ENCODE data around the gene ZNF638. TPM values are rescaled to one million over a fixed set of nuclear protein-coding genes. Genes with fewer than 3 reads are reported as not detected.
"Not testable (repeated sequence)": the region's sequence is repeated elsewhere in the genome, so short reads cannot be mapped to it uniquely, and the experiment has no call there.

ZNF638 gene
- polyA plus RNA-seq, 4 donors, result 51.1 to 130 (median 80.4) TPM

DNA sequence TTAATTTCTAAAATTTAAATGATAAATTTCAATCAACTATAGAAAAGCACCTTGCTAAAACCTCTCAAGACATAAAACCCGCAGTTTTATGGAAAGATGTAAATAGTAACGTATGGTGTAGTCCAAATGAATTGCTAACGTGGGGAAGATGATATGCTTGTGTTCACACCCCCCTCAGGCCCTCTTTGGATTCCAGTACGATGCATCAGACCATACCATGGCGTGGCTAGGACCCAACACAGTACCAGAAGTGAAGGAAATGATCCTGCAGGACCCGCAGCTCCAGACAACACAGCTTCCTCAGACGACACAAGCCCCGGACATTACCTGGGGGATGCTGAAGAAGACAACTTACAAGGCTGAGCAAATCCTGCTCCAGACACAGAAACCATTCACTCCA lies 61.6 kb downstream of the ZNF638 start:
- WGBS, 3 donors, result 95 to 97% (median 95%) methylated on average over 8 of the region's 8 CpGs
- FAIRE-seq (no peak), DNase-seq (no peak)
- H3K9me3 ChIP-seq (ENCODE audit: control insufficient read depth in 2 of 2, insufficient read depth in 1 of 2, low read depth in 1 of 2, low read length in 1 of 2), result peaks cover 0 to 13% of the 10 kb centered on the region in 2 donors
- H3K27me3 ChIP-seq (ENCODE audit: control insufficient read depth in 3 of 3, insufficient read depth in 3 of 3, low read length in 3 of 3), result no peaks in the 10 kb centered on the region
- H3K4me3 ChIP-seq (ENCODE audit: low read depth in 1 of 3, low read length in 3 of 3), result no peak overlapping the region
- H3K4me1 ChIP-seq (ENCODE audit: control insufficient read depth in 3 of 3, insufficient read depth in 2 of 3, low read depth in 1 of 3, low read length in 2 of 3), result no peaks in the 10 kb centered on the region
- peaks cover 21 to 52% (median 32%) of the 10 kb centered on the region in 3 donors for H3K36me3 ChIP-seq (ENCODE audit: control insufficient read depth in 3 of 3, insufficient read depth in 2 of 3, low read depth in 1 of 3, low read length in 3 of 3)
- no peak overlapping the region for H3K27ac ChIP-seq (ENCODE audit: low read depth in 1 of 3, low read length in 2 of 3)

DNA sequence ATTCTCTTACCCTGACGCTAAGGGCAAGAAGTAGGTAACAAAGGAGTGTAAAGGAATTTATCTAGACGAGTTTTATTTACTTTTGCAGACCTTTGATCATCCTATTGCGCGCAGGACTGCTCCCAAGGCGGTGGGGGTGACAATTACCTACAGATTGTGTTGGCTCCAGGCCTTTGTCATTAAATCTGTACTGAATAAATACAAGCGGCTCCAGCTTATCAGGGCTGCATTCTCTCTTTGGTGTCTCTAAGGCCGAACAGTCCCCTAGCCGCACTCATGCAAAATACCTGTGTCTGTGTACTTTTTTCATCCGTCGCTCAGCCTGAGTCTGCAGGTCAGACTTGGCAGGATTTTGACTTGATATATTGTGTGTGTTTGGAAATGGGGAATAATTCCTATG lies 63.9 kb downstream of the ZNF638 start:
- Histone ChIP-seq H3K36me3 (ENCODE audit: control insufficient read depth in 3 of 3, insufficient read depth in 2 of 3, low read depth in 1 of 3, low read length in 3 of 3) (peaks cover 13 to 31% (median 20%) of the 10 kb centered on the region in 3 donors), H3K27ac (ENCODE audit: low read depth in 1 of 3, low read length in 2 of 3) (no peak overlapping the region), H3K4me1 (ENCODE audit: control insufficient read depth in 3 of 3, insufficient read depth in 2 of 3, low read depth in 1 of 3, low read length in 2 of 3) (no peaks in the 10 kb centered on the region), H3K27me3 (ENCODE audit: control insufficient read depth in 3 of 3, insufficient read depth in 3 of 3, low read length in 3 of 3) (no peaks in the 10 kb centered on the region), H3K9me3 (ENCODE audit: control insufficient read depth in 2 of 2, insufficient read depth in 1 of 2, low read depth in 1 of 2, low read length in 1 of 2) (peaks cover 0 to 5% of the 10 kb centered on the region in 2 donors), H3K4me3 (ENCODE audit: low read depth in 1 of 3, low read length in 3 of 3) (no peak overlapping the region)
- WGBS, 3 donors, result 80 to 90% (median 84%) methylated on average over 10 of the region's 10 CpGs
- no peak for FAIRE-seq
- DNase-seq, result no peak

DNA sequence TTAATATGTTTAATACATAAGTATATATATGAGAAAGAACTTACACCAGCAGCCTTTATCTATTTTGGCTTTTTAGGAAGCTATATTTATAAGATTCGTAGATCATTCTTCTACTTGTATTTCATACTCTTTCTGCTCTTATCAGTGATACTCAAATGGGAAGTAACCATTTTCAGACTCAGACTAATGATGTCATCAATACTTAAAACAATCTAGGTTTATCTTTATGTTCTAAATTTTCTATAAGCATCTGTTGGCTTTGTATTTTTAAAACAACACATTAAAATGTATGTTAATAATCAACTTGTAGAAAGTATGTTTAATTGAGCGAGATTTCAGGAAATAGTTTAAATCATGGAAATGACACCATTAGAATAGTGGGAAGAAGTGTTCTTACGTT lies 70.8 kb downstream of the ZNF638 start:
- Histone ChIP-seq H3K36me3 (ENCODE audit: control insufficient read depth in 3 of 3, insufficient read depth in 2 of 3, low read depth in 1 of 3, low read length in 3 of 3) (peaks cover 5 to 13% (median 11%) of the 10 kb centered on the region in 3 donors), H3K4me3 (ENCODE audit: low read depth in 1 of 3, low read length in 3 of 3) (no peak overlapping the region), H3K4me1 (ENCODE audit: control insufficient read depth in 3 of 3, insufficient read depth in 2 of 3, low read depth in 1 of 3, low read length in 2 of 3) (no peaks in the 10 kb centered on the region), H3K9me3 (ENCODE audit: control insufficient read depth in 2 of 2, insufficient read depth in 1 of 2, low read depth in 1 of 2, low read length in 1 of 2) (no peaks in the 10 kb centered on the region), H3K27me3 (ENCODE audit: control insufficient read depth in 3 of 3, insufficient read depth in 3 of 3, low read length in 3 of 3) (no peaks in the 10 kb centered on the region), H3K27ac (ENCODE audit: low read depth in 1 of 3, low read length in 2 of 3) (no peak overlapping the region)
- no peak for DNase-seq
- peak; percentile 26 for FAIRE-seq
- 94 to 97% (median 97%) methylated on average over 3 of the region's 3 CpGs for WGBS, 3 donors

DNA sequence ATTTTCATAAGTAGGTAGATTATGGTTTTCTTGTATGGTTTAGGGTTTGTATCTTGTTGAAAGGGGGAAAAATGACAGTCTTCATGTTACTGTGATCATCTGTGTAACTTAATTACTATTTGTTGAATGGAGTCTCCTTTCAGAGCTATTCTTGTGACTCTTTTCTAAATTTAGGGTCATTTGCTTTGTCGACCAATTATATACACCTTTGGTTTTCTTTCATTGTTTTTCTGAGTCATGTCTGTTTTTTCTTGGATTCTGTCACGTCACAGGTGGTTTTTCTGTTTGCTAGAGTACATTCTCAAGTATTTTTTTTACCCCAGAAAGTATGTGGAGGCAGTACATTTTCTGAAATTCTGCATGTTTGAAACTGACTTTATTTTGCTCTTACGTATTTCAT lies 78.0 kb downstream of the ZNF638 start:
- FAIRE-seq (no peak), DNase-seq (no peak)
- H3K27me3 ChIP-seq (ENCODE audit: control insufficient read depth in 3 of 3, insufficient read depth in 3 of 3, low read length in 3 of 3), result no peaks in the 10 kb centered on the region
- H3K27ac ChIP-seq (ENCODE audit: low read depth in 1 of 3, low read length in 2 of 3), result no peak overlapping the region
- no peak overlapping the region for H3K4me3 ChIP-seq (ENCODE audit: low read depth in 1 of 3, low read length in 3 of 3)
- H3K4me1 ChIP-seq (ENCODE audit: control insufficient read depth in 3 of 3, insufficient read depth in 2 of 3, low read depth in 1 of 3, low read length in 2 of 3), result no peaks in the 10 kb centered on the region
- peaks cover 3 to 7% (median 5%) of the 10 kb centered on the region in 3 donors for H3K36me3 ChIP-seq (ENCODE audit: control insufficient read depth in 3 of 3, insufficient read depth in 2 of 3, low read depth in 1 of 3, low read length in 3 of 3)
- no peaks in the 10 kb centered on the region for H3K9me3 ChIP-seq (ENCODE audit: control insufficient read depth in 2 of 2, insufficient read depth in 1 of 2, low read depth in 1 of 2, low read length in 1 of 2)
- WGBS, 3 donors, result 86 to 90% (median 89%) methylated on average over 3 of the region's 3 CpGs

DNA sequence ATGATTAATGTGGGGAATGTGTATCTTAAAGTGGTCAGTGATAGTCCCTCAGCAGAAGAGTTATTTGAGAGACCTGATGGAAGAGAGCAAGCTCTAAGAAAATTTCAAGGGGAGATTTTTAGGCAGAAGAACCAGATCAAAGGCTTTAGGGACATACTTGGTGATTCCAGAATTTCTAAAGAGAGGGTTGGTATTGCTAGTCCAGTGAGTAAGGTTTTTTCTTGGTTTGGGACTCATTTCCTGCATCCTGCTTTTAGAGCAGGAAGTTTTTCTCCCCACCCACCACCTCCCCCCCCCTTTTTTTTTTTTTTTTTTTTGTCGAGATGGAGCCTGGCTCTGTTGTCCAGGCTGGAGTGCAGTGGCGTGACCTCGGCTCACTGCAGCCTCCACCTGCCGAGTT lies 79.1 kb downstream of the ZNF638 start:
- DNase-seq (no peak), FAIRE-seq (no peak)
- Histone ChIP-seq H3K4me1 (ENCODE audit: control insufficient read depth in 3 of 3, insufficient read depth in 2 of 3, low read depth in 1 of 3, low read length in 2 of 3) (no peaks in the 10 kb centered on the region), H3K36me3 (ENCODE audit: control insufficient read depth in 3 of 3, insufficient read depth in 2 of 3, low read depth in 1 of 3, low read length in 3 of 3) (peaks cover 3 to 7% (median 4%) of the 10 kb centered on the region in 3 donors), H3K27ac (ENCODE audit: low read depth in 1 of 3, low read length in 2 of 3) (no peak overlapping the region), H3K27me3 (ENCODE audit: control insufficient read depth in 3 of 3, insufficient read depth in 3 of 3, low read length in 3 of 3) (no peaks in the 10 kb centered on the region), H3K4me3 (ENCODE audit: low read depth in 1 of 3, low read length in 3 of 3) (no peak overlapping the region), H3K9me3 (ENCODE audit: control insufficient read depth in 2 of 2, insufficient read depth in 1 of 2, low read depth in 1 of 2, low read length in 1 of 2) (no peaks in the 10 kb centered on the region)
- WGBS, 3 donors, result 80 to 100% (median 98%) methylated on average over 3 to 4 of the region's 4 CpGs

DNA sequence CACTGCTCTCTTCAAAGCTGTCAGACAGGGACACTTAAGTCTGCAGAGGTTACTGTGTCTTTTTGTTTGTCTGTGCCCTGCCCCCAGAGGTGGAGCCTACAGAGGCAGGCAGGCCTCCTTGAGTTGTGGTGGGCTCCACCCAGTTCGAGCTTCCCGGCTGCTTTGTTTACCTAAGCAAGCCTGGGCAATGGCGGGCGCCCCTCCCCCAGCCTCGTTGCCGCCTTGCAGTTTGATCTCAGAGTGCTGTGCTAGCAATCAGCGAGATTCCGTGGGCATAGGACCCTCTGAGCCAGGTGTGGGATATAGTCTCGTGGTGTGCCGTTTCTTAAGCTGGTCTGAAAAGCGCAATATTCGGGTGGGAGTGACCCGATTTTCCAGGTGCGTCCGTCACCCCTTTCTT lies 85.3 kb downstream of the ZNF638 start:
- H3K36me3 ChIP-seq (ENCODE audit: control insufficient read depth in 3 of 3, insufficient read depth in 2 of 3, low read depth in 1 of 3, low read length in 3 of 3); FAIRE-seq; H3K9me3 ChIP-seq (ENCODE audit: control insufficient read depth in 2 of 2, insufficient read depth in 1 of 2, low read depth in 1 of 2, low read length in 1 of 2); H3K4me1 ChIP-seq (ENCODE audit: control insufficient read depth in 3 of 3, insufficient read depth in 2 of 3, low read depth in 1 of 3, low read length in 2 of 3); DNase-seq; H3K27me3 ChIP-seq (ENCODE audit: control insufficient read depth in 3 of 3, insufficient read depth in 3 of 3, low read length in 3 of 3); H3K4me3 ChIP-seq (ENCODE audit: low read depth in 1 of 3, low read length in 3 of 3): not testable (repeated sequence)
- WGBS, 3 donors, result 0 to 55% (median 21%) methylated on average over 5 to 7 of the region's 15 CpGs
- peak overlapping the region in 1 of 3 donors; percentile 44 for H3K27ac ChIP-seq (ENCODE audit: low read depth in 1 of 3, low read length in 2 of 3)

DNA sequence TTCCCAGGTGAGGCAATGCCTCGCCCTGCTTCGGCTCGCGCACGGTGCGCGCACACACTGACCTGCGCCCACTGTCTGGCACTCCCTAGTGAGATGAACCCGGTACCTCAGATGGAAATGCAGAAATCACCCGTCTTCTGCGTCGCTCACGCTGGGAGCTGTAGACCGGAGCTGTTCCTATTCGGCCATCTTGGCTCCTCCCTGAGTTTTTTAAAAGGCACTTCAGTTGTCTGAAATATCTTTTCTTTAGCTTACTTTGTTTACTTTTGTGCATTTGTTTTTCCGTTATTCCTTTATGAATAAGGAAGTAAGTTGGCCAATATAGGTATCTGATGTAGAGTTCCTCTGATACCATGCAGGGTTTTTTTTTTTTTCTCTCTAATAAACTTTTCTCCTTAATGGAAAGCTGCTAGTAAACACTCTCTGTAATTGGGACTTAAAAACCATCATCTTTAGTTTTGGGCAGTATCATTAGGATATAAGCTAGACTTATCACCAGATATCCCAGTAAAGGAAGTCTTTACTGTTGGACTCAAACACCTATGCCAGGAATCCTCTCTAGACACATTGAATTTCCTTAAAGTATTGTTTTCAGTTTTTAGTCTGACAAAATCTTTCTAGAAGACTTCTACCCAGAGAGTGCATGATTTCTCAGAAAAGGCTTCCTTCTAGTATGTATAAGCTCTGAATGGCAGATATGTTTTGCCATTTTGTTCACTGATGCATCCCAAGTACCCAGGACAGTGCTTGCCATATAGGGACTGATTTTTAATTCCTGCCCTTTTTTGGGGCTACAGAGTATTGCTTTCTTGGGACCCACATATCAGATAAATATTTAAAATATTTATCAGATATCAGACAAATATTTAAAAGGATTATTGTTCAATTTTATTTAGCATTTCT lies 86.0 kb downstream of the ZNF638 start:
- 1 to 25% (median 20%) methylated on average over 6 to 7 of the region's 16 CpGs for WGBS, 3 donors
- no peaks in the 10 kb centered on the region for H3K36me3 ChIP-seq (ENCODE audit: control insufficient read depth in 3 of 3, insufficient read depth in 2 of 3, low read depth in 1 of 3, low read length in 3 of 3)
- no peak for FAIRE-seq
- peaks cover 0 to 4% (median 0%) of the 10 kb centered on the region in 3 donors for H3K4me1 ChIP-seq (ENCODE audit: control insufficient read depth in 3 of 3, insufficient read depth in 2 of 3, low read depth in 1 of 3, low read length in 2 of 3)
- peak overlapping the region in 1 of 3 donors; percentile 81 for H3K27ac ChIP-seq (ENCODE audit: low read depth in 1 of 3, low read length in 2 of 3)
- H3K9me3 ChIP-seq (ENCODE audit: control insufficient read depth in 2 of 2, insufficient read depth in 1 of 2, low read depth in 1 of 2, low read length in 1 of 2), result no peaks in the 10 kb centered on the region
- peak overlapping the region in 1 of 3 donors; percentile 21 for H3K4me3 ChIP-seq (ENCODE audit: low read depth in 1 of 3, low read length in 3 of 3)
- peak in 1 of 2 donors; percentile 51 for DNase-seq
- no peaks in the 10 kb centered on the region for H3K27me3 ChIP-seq (ENCODE audit: control insufficient read depth in 3 of 3, insufficient read depth in 3 of 3, low read length in 3 of 3)

DNA sequence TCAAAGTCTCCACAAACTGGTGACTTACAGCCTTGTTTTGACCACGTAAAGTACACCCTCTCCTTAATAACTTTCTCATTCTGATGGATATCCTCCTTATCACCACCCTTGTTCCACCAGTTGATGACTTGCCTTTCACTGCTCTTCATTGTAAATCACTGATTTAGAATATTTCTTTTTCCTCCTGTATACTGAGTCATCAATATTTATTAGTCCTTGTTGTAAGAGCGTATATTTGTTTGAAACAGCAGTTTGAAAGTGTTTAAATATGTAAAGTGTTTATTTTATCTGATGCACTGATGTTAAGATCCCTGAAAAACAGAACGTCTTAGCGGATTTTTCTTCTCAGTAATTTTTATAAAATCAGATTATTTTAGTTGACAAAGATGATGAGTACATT lies 87.6 kb downstream of the ZNF638 start:
- FAIRE-seq, result no peak
- Histone ChIP-seq H3K4me1 (ENCODE audit: control insufficient read depth in 3 of 3, insufficient read depth in 2 of 3, low read depth in 1 of 3, low read length in 2 of 3) (peaks cover 0 to 4% (median 0%) of the 10 kb centered on the region in 3 donors), H3K36me3 (ENCODE audit: control insufficient read depth in 3 of 3, insufficient read depth in 2 of 3, low read depth in 1 of 3, low read length in 3 of 3) (peaks cover 0 to 9% (median 2%) of the 10 kb centered on the region in 3 donors)

More for the DNA sequence above, 87.6 kb downstream of the ZNF638 start:
- Histone ChIP-seq H3K4me3 (ENCODE audit: low read depth in 1 of 3, low read length in 3 of 3) (no peak overlapping the region), H3K27me3 (ENCODE audit: control insufficient read depth in 3 of 3, insufficient read depth in 3 of 3, low read length in 3 of 3) (no peaks in the 10 kb centered on the region), H3K27ac (ENCODE audit: low read depth in 1 of 3, low read length in 2 of 3) (no peak overlapping the region), H3K9me3 (ENCODE audit: control insufficient read depth in 2 of 2, insufficient read depth in 1 of 2, low read depth in 1 of 2, low read length in 1 of 2) (no peaks in the 10 kb centered on the region)
- WGBS, 3 donors, result 78 to 91% (median 88%) methylated on average over 4 of the region's 4 CpGs
- DNase-seq, result no peak

Measured in small intestine (tissue), 7 donors.